Hematopoietic multipotent progenitor cell treated with erythropoietin and hydrocortisone succinate and interleukin-3 and kit ligand, for 8 days (in vitro differentiated cells): ENCODE data around the gene CELF5.

Experiments
- DNase-seq: peaks from one replicate; pipeline ENCODE4 v3.0.0-alpha.2; 2015

CELF5 gene

DNA sequence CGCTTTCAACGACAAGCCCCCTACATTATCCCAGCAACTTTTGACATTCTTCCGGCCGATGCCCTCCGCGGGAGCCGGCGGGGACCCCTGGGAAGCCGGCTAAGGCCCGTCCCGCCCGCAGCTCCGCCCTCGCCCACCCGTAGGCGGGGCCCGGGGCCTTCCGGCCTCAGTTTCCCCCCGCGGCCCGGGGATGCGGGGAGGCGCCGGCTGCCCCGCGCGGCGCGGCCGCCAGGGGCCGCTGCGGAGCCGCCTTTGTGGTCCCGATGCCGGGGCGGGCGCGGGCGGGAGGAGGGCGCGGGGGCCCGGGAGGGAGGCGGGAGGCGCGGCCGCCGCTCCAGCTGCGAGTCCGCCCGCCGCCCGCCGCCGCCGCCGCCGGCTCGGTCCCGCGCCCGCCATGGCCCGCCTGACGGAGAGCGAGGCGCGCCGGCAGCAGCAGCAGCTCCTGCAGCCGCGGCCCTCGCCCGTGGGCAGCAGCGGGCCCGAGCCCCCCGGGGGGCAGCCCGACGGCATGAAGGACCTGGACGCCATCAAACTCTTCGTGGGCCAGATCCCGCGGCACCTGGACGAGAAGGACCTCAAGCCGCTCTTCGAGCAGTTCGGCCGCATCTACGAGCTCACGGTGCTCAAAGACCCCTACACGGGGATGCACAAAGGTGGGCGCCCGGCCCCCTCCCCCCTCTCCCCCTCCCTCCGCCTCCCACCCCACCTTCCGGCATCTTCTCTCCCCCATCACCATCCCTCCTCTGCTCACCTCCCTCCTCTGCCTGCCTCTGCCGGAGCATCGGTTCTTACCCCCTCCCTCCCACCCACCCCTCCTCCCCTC, at the start of gene CELF5:
Gene CELF5, plus strand, starts transcription at position 316 of the 823 bp plus-strand sequence. Its CDS starts 79 bp downstream, at position 395.
- DNase-seq = peak; percentile 35

DNA sequence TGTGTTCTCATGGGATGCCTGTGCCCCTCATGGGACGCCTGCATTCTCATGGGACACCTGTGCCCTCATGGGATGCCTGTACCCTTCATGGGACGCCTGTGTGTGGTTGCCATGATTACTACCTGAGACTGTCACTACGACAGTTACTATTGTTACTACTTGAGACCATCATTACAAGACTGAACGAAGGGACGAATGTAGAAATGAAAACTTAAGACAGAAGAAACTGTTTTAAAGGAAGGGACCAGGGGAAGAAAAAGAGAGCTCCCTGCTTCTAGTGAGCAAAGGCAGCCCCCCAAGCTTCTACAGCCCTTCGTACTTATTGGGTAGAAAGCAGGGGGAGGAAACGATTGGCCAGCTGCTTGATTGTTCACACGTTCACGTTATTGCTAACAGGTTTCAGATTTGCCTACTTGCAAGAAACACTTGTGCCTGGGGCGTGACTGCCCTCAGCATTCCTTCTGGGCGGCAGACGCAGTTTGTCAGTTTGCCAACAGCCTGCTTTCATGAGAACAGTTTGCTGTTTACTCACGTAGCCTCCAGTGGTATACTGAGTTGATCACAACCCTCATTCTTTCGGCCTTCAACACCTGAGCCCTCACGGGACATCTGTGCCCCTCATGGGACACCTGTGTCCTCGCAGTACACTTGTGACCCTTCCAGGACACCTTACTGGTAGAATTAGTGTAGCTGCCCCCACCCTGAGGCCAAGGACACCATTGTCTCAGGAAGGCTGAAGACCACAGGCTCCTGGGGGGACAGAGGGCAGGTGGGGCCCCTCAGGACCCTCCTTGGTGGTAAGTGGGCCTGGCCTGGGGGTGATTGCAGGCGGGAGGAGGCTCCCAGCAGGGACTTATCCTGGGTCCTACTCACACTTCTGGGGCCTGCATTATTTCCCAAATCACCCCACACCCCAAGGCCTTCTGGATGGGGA, 48.4 kb upstream of the CELF5 start:
- peak; percentile 83 for DNase-seq

DNA sequence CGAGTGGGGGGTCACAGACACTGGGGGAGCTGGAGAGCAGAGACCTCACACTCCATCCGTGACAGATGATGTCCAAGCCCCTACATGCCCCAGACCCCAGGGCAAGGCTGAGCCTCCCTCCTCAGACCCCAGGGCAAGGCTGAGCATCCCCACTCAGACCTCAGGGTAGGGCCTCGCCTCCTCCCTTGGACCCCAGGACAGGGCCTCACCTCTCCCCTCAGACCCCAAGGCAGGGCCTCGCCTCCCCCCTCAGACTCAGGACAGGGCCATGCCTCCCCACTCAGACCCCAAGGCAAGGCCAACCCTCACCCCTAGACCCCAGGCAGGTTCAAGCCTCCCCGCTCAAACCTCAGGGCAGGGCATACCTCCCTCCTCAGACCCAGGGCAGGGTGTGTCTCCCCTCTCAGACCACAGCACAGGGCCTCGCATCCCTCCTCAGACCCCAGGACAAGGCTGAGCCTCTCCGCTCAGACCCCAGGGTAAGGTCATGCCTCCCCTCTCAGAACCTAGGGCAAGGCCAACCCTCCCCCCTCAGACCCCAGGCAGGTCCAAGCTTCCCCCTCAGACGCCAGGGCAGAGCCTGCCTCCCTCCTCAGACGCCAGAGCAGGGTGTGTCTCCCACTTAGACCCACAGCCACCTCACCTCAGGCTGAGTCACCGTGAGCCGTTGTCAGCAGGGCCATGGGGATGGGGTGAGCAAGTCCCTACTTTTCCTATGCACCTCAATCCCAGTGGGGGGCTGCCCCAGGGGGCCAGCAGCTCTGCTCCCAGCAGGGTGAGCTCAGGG, 47.6 kb upstream of the CELF5 start:
- DNase-seq = peak; percentile 85

DNA sequence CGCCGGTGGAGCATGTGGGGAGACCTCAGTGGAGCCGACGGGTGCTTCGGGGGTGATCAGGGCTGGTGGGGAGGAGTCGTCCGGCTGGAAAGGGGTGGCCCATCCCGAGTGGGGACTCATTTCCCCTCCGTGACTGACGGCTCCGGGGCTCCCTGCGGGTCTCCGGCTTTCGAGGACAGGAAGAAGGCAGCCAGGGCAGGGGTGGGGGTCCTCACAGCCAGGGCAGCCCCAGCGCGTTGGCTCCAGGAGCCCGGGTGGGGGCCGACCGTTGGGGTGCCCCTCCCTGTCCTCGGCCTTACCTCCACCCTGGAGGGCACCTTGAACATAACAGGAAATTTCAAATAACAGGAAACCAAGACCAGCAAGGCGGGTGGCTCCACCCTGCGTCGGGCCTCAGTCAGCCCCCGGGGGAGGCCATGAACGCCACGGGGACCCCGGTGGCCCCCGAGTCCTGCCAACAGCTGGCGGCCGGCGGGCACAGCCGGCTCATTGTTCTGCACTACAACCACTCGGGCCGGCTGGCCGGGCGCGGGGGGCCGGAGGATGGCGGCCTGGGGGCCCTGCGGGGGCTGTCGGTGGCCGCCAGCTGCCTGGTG, 46.0 kb upstream of the CELF5 start, which contains the start of gene S1PR4:
Gene S1PR4, plus strand, starts transcription at position 393 of the 596 bp plus-strand sequence. Its CDS starts 24 bp downstream, at position 417.
- peak; percentile 83 for DNase-seq

DNA sequence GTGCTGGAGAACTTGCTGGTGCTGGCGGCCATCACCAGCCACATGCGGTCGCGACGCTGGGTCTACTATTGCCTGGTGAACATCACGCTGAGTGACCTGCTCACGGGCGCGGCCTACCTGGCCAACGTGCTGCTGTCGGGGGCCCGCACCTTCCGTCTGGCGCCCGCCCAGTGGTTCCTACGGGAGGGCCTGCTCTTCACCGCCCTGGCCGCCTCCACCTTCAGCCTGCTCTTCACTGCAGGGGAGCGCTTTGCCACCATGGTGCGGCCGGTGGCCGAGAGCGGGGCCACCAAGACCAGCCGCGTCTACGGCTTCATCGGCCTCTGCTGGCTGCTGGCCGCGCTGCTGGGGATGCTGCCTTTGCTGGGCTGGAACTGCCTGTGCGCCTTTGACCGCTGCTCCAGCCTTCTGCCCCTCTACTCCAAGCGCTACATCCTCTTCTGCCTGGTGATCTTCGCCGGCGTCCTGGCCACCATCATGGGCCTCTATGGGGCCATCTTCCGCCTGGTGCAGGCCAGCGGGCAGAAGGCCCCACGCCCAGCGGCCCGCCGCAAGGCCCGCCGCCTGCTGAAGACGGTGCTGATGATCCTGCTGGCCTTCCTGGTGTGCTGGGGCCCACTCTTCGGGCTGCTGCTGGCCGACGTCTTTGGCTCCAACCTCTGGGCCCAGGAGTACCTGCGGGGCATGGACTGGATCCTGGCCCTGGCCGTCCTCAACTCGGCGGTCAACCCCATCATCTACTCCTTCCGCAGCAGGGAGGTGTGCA, 45.3 kb upstream of the CELF5 start:
- DNase-seq = peak; percentile 54

DNA sequence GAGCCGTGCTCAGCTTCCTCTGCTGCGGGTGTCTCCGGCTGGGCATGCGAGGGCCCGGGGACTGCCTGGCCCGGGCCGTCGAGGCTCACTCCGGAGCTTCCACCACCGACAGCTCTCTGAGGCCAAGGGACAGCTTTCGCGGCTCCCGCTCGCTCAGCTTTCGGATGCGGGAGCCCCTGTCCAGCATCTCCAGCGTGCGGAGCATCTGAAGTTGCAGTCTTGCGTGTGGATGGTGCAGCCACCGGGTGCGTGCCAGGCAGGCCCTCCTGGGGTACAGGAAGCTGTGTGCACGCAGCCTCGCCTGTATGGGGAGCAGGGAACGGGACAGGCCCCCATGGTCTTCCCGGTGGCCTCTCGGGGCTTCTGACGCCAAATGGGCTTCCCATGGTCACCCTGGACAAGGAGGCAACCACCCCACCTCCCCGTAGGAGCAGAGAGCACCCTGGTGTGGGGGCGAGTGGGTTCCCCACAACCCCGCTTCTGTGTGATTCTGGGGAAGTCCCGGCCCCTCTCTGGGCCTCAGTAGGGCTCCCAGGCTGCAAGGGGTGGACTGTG, 44.6 kb upstream of the CELF5 start:
- DNase-seq = peak; percentile 42

DNA sequence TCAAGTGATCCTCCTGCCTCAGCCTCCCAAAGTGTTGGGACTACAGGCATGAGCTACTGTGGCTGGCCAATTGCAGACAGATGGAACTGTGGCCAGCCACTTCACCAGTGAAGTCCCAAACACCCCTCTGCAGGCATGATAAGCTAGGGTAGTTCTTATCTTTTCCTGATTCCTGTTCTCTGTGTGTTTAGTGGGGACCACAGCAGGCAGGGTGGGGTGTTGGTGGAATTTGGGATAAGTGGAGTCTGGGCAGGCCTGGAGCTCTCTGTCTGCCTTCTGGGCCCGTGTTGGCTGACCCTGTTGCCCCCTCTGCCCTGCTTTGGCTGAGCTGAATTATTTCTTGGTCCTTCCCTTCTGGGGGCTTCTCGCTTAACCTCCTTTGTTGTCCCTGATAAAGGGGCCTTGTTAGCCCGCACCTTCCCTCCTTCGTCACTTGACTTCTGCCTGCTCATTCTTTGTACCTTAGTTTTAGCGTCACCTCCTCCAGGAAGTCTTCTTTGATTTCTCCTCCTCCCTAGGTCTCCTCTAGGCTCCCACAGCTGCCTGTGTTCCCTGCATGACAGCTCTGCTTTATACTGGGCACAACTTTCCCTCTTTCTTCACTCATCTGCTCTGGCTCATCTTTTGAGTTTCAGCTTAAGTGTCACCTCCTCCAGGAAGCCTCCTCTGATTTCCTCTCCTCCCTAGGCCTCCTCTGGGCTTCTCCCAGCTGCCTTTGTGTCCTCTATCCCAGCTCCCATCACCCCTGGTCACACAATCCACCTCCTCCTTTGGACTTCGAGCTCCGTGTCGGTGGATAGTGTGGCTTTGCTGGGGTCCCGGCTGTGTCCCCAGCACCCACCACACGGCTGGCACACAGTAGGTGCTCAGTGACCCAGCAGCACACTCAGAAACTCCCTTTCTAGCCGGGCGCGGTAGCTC, 40.5 kb upstream of the CELF5 start:
- peak; percentile 91 for DNase-seq

DNA sequence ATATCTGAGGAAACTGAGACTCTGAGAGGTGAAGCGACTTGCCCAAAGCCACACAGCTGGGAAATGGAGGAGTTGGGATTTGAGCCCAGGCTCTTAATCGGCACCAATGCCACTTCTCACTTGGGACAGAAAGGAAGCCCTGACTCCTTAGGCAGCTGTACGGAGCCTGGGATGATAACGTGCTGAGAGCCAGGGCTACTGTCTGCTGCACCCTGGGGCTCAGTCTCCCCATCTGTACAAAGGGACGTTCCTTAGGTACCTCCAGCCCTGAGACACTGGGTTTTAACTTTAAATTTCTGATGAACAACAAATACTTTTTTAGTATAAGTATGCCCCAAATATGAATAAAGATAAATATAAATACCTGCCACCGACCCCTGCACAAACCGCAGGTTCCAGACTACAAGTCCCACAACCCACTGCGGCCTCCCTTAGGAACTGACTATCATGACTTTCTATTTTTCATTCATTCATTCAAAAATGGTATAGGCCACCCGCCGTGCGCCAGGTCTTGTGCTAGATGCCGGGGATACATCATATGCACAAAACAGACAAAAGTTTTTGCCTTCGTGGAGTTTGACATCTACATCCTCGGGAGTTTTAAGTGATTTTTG, 39.5 kb upstream of the CELF5 start:
- DNase-seq = no peak

DNA sequence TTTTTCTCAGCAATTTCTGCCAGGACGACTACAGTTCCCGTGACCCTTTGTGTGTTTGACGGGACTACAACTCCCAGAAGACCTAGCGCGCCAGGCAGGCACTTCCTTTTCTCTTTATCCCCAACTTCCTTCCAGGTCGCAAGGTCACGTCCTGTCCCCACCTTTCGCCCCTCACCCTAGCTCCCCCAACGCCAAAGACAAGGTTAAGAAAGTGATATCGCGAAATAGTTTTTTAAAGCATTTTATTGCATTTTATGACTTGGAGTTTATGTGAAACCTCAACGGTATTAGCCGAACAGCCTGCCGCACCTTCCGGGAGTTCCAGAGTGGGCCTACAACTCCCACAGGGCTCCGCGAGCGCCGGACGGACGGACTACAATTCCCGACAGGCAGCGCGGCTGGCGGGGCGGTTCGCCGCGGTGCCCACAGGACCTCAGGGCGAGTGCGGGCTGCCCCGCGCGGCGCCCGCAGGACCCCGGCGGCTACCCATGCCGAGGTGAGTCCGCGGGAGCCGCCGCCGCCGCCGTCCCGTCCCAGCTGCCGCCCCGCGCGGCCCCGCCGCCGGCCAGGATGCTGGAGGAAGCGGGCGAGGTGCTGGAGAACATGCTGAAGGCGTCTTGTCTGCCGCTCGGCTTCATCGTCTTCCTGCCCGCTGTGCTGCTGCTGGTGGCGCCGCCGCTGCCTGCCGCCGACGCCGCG, 38.9 kb upstream of the CELF5 start, which contains the start of gene NCLN:
Gene NCLN, plus strand, starts transcription at position 470 of the 699 bp plus-strand sequence. Its CDS starts 101 bp downstream, at position 571.
- DNase-seq = peak; percentile 95

DNA sequence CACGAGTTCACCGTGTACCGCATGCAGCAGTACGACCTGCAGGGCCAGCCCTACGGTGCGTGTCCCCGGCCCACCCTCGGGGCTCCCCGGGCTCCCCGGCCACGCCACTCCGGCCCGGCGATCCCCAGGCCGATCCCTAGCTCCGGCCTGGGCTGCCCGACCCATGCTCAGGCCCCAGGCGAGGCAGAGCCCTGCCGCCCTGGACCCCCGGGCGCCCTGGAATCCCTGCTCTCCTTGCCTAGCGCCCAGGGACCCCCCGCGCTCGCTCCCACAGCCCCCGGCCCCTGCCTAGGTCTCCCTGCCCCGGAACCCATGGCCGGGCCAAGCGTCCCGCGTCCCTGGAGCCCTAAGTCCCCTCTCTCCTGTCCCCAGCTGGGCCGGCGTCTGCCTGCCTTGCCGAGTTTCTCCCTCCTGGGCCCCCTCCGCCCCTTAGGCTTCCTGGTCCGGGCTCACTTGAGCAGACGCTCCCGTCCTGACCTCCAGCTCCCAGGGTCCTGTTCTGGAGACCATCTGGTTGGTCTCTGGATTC, 38.2 kb upstream of the CELF5 start:
- no peak for DNase-seq

DNA sequence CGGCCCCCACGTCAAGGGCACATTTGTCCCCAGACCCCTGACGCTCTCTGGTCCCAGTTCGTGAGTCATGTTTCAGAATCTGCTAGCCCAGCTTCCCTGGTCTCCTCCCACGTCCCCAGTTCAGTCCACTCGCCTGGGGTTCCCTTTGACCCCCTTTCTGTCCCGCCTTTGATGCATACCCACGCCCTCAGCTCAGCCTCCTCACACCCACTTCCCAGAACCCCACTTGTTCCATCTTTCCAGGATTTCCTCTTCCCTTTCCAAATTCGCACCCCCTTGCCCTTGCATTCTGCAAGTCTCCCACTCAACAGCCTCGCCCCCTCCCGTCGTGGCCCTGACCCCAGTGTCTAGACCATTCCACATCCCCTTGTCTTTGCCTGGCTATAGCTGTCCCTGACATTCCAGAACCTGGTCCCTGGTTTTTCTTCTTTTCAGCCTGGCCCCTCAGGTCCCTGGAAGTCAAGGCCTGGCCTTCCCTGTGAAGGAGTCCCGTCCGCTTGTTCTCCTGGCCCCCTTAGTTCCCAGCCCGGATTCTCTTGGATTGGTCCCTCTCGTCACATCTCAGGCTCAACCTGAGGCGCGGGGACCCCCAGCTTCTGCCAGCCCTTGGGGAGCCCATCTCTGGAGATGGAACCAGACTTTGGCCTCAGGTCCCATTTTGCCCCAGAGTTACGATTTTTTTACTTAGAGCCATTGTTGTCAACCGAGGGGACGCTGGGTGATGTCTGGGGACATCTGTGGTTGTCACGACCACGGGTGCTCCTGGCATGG, 37.4 kb upstream of the CELF5 start:
- DNase-seq = no peak

DNA sequence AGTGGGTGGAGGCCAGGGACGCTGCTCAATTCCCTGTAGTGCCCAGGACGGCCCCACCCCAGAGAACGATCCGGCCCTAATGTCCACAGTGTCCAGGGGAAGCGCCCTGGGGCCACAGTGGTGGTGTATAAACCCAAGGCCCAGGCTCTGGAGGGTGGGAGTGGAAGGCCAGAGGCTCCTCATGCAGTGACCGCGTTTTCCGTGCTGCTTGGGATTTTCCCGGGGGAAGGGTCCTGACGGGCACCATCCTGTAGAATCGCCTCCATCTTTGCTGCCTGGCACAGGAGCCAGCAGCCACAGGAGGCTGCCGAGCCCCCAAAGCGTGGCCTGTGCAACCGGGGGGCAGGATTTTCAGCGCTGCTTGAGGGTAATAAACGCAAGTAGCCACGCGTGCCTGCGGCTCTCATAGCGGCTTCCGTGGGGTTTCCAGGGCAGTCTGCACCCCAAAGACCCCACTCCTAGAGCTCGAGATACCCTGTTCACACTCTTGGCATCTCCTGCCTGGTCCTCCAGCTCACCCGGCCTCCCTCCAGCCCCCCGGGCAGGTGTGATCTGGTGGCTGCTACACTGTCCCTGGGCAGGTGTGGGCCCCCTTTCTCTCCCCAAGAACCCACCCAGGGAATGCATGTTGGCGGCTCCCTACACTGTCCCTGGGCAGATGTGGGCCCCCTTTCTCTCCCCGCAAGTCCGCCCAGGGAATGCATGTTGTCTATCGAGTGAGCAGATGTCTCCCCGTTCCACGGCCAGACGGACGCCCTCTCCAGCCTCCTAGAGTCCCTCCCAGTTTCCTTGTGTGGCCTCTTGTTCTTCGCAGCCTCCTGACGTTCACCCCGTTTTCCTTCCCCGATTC, 36.6 kb upstream of the CELF5 start:
- no peak for DNase-seq

DNA sequence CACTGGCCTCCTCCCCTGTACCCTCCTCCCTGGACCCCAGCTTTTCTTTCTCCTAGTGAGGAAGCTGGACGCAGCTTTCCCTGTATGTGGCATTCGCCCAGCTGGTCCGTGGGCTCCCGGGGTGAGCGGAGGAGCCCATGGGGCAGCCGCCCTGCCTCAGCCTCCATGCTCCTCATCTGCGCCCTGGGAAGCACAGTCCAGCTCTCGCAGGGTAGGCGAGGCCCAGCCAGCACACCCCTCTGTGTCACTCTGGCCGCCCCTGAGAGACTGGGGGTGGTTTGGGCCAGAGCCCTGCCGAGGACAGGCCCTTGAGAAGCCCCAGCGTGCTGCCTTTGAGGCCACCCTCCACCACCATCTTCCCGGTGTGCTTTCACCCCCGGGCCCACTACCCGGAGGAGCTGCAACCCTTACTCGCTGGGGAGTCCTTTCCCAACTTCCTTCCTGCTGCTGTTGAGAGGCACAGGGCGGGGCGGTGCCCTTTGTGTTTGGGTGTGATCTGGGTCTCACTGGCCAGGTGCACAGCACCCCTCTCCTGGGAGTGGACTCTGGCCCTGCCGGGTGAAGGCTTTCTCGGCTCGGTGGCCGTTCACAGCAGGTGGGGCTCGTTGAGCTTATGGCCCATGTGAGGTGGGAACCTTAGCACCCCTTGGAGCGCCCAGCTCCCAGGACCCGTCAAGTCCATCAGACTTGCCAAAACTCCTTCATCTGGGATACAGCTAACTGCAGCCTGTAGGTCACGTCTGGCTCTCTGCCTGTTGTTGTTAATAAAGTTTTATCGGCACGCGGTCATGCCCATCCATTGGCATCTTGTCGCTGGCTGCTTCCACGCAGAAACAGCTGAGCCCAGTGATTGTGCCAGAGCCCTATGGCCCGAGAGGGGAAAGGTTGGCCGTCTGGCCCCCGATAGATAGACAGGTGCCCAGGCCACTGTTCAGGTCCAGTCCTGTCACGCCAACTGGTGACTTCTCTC, 35.5 kb upstream of the CELF5 start:
- DNase-seq = no peak

DNA sequence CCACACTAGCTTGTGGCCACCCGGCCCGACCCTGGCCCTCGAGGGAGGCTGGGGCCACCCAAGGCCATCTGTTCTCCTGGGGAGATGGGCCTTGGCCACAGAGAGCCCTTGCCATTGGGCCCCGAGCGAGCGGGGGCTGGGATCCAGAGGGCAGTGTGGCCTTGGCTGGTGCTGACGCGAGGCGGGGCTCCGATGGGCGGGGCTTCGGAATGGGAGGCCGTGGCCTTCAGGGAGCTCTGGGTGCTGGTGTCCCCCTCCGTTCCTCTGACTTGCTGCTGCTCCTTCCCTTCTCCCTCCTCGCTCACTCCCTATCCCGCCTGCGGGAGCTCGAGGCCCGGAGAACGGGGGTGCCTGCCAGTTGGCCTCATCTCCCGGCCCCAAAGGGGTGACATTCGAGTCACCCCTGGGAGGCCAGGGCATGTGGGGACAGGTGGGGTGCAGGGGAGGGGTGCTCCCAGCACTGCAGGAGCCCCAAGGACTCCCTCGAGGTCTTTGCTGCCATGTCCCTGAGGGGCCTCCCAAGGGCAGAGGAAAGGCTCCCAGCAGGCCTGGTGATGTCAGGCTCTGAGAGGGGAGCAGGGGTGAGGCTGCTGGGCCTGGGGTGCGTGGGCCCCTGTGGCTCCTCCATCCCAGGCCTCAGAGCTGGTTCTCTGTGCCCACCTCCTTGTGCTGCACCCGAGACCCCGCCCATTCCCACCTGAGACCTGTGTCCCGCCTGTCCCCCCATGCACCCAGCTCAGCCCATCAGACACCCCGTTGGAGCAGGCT, 34.6 kb upstream of the CELF5 start:
- no peak for DNase-seq

DNA sequence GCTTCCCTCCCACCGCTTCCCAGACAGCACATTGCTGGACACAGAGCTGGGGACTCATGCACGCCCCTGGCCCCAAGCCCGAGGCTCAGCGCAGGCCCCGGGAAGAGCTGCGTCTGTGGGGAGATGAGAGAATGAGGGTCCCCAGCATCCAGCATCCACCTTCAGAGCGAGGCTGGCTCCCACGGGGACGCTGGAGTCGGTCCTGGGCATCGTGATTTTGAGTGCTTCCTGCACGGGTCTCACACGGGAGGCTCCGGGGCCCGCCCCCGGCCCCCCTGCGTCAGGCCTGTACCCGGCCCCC, 34.0 kb upstream of the CELF5 start:
- no peak for DNase-seq
